D721Med (cell line): ENCODE results near the gene REXO2.

Experiments
- DNase-seq: peaks from one replicate; pipeline ENCODE4 v3.0.0; 2011; ENCODE audit warnings: low spot score; ENCODE audit not compliant: insufficient read length
- FAIRE-seq: peaks from 2 replicates; lab custom pipeline; 2011; peaks lifted over from hg19 to GRCh38; lab: Jason Lieb, UNC
- CTCF ChIP-seq: IDR thresholded peaks from 2 replicates; pipeline ENCODE4 v1.5.1; 2012; ENCODE audit warnings: mild to moderate bottlenecking, control low read depth; ENCODE audit not compliant: insufficient read depth; ENCODE audit errors: missing control alignments

Gene REXO2

GRCh38 chr11:114416441-114416961 lies 22.8 kb upstream of the REXO2 start:
- FAIRE-seq = no peak
- no peak for TF ChIP-seq CTCF
- DNase-seq = no peak

GRCh38 chr11:114426280-114426679 lies 13.0 kb upstream of the REXO2 start:
- DNase-seq (no peak), FAIRE-seq (no peak)
- TF ChIP-seq CTCF = no peak

GRCh38 chr11:114430290-114430689 lies 9.0 kb upstream of the REXO2 start:
- DNase-seq = no peak
- TF ChIP-seq CTCF = no peak
- FAIRE-seq = no peak

DNA sequence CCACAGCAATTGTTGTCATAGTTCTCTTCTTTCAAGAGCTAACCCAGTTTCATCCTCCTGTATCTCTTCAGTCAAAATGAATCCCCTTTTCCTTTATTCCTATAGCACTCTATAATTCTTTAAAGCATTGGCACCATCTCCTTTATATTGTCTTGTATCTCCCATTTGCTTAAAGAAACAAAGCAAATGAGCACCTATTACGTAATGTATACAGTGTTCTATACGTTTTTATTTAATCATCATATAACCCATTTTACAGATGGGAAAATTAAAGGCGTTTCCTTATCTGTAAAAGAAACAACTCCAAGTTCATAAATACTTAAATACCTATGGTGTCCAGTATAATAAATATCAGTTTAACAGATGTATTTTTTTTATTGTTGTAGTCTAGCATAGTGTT lies 6.4 kb upstream of the REXO2 start:
- DNase-seq = no peak
- FAIRE-seq = no peak
- no peak for TF ChIP-seq CTCF

DNA sequence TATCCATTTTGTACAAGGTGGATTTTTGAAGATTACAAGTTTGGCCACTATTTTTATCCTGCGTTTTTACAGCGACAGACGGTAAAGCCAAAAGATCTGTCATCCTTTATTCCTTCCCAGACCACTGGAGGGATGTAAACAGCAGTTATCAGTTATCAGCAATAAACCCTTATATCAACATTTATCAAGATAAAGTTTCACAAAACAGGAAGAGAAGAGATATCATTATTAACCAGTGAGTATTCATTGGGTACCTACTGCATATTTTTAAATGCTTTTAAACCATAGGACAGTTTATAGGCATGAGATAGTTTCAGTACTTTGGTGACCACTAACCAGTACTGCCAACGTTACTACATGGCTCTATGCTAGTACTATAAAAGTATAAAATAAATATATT lies 5.9 kb upstream of the REXO2 start:
- no peak for DNase-seq
- no peak for TF ChIP-seq CTCF
- FAIRE-seq = no peak

DNA sequence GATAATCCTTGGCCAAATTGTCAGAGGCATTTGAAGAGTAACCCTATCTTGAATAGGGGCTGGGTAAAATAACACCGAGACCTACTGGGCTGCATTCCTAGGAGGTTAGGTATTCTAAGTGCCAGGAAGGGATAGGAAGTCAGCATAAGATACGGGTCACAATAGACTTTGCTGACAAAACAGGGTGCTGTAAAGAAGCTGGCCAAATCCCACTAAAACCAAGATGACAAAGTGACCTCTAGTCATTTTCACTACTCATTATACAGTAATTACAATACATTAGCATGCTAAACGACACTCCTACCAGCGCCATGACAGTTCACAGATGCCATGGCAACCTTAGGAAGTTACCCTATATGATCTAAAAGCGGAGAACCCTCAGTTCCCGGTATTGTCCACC lies 964 bp upstream of the REXO2 start:
- no peak for FAIRE-seq
- no peak for DNase-seq
- TF ChIP-seq CTCF = no peak

- TF ChIP-seq CTCF = no peak
- no peak for DNase-seq
- no peak for FAIRE-seq
Measured at GRCh38 chr11:114440121-114440860, 1.0 kb downstream of the REXO2 start.
